Adrenal gland (tissue), 5 donors: ENCODE results near the gene ZNF302.

Source experiments
- POLR2A ChIP-seq, 2 donors: fragments of 450-650 bp; IDR thresholded peaks; one replicate each; pipeline ENCODE4 v1.6.1; 2017; ENCODE audit warnings: antibody characterized with exemption in 2 of 2, mild to moderate bottlenecking in 2 of 2, moderate library complexity in 1 of 2
- TF ChIP-seq, protein P1 (sequence below), 6 experiments: fragments of 450-650 bp in 4 of 6; fragments of 200-600 bp in 2 of 6; sonication (generic) in 1 of 6; IDR thresholded peaks; 1 replicate in 5 of 6; 2 replicates in 1 of 6; pipeline versions ENCODE4 v1.5.1 to v1.8.0; 2016 to 2021; ENCODE audit warnings: antibody characterized with exemption in 6 of 6, mild to moderate bottlenecking in 2 of 6, moderate library complexity in 1 of 6
- donor health status: DM: no; HTN: no; CAD: no.

DNA sequence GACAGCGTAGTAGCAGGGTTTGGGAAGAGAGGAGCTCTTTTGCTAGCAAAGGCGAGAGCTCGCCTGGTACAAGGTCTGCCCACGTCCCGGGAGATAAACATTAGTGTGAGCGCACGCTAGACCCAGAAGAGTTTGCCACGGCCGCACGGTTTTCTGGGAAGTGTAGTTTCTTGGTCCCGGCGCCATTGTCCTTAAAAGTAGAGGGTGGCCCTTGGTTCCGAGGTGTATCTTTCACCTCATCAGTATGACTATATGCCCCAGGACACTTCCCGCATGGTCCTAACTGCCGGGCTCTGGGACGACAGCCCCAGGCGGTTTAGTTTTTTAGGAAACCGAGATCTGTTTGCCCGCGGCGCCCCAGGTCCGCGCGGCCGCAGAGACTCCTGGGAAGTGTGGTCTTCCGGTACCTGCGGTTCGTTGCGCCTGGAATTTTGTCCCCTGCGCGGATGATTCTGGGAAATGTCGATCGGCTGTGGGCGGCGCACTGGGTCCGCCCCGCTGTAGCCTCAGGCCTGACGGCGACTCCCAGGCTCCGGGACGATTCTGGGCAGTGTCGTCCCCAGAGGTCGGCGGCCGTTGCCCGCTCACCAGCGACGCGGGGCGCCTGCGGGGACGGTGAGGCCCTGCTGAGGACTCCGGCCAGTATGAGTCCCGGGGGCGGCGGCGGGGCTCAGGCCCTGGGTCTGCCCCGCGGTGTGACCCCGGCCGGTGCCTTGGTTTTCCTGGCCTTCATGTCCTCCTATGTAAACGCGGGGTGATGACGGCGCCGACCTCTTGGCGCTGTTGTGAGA, 56.5 kb downstream of the ZNF302 start, which contains the start of gene ZNF181:
- TF ChIP-seq, protein P1, sequence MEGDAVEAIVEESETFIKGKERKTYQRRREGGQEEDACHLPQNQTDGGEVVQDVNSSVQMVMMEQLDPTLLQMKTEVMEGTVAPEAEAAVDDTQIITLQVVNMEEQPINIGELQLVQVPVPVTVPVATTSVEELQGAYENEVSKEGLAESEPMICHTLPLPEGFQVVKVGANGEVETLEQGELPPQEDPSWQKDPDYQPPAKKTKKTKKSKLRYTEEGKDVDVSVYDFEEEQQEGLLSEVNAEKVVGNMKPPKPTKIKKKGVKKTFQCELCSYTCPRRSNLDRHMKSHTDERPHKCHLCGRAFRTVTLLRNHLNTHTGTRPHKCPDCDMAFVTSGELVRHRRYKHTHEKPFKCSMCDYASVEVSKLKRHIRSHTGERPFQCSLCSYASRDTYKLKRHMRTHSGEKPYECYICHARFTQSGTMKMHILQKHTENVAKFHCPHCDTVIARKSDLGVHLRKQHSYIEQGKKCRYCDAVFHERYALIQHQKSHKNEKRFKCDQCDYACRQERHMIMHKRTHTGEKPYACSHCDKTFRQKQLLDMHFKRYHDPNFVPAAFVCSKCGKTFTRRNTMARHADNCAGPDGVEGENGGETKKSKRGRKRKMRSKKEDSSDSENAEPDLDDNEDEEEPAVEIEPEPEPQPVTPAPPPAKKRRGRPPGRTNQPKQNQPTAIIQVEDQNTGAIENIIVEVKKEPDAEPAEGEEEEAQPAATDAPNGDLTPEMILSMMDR (IDR thresholded peaks at IDR 0.05), result no peak
- TF ChIP-seq POLR2A (IDR thresholded peaks at IDR 0.05), result peak; percentile 73 to 79
